TTC549 (cell line): Measurements from ENCODE around the gene OSBPL6.

Source experiments
- FAIRE-seq: peaks from 2 replicates; lab custom pipeline; 2012; peaks lifted over from hg19 to GRCh38; lab: Jason Lieb, UNC

Gene OSBPL6

GRCh38 chr2:178359192-178359912 lies 165.0 kb downstream of the OSBPL6 start:
- FAIRE-seq, result no peak

GRCh38 chr2:178361588-178361987 lies 167.3 kb downstream of the OSBPL6 start:
- FAIRE-seq, result no peak

- FAIRE-seq, result no peak
Measured at GRCh38 chr2:178363252-178363651, 168.9 kb downstream of the OSBPL6 start.

- no peak for FAIRE-seq
Measured at GRCh38 chr2:178365116-178365515, 170.8 kb downstream of the OSBPL6 start.

GRCh38 chr2:178366412-178366811 lies 172.1 kb downstream of the OSBPL6 start:
- FAIRE-seq, result no peak

- FAIRE-seq, result no peak
Measured at GRCh38 chr2:178367344-178367743, 173.0 kb downstream of the OSBPL6 start.

GRCh38 chr2:178374865-178375264 lies 180.6 kb downstream of the OSBPL6 start:
- no peak for FAIRE-seq

- no peak for FAIRE-seq
Measured at GRCh38 chr2:178377046-178377445, 182.7 kb downstream of the OSBPL6 start.

- FAIRE-seq, result no peak
Measured at GRCh38 chr2:178379162-178380004, 185.1 kb downstream of the OSBPL6 start.

GRCh38 chr2:178380763-178381162 lies 186.5 kb downstream of the OSBPL6 start:
- FAIRE-seq, result no peak

- FAIRE-seq, result no peak
Measured at GRCh38 chr2:178383718-178384117, 189.4 kb downstream of the OSBPL6 start.

GRCh38 chr2:178385595-178386148 lies 191.4 kb downstream of the OSBPL6 start:
- no peak for FAIRE-seq

GRCh38 chr2:178386986-178387597 lies 192.8 kb downstream of the OSBPL6 start:
- no peak for FAIRE-seq

GRCh38 chr2:178388287-178388686 lies 194.0 kb downstream of the OSBPL6 start:
- FAIRE-seq, result no peak

- FAIRE-seq, result no peak
Measured at GRCh38 chr2:178391701-178392100, 197.4 kb downstream of the OSBPL6 start.

GRCh38 chr2:178392215-178392614 lies 197.9 kb downstream of the OSBPL6 start:
- no peak for FAIRE-seq

GRCh38 chr2:178394859-178395258 lies 200.5 kb downstream of the OSBPL6 start:
- FAIRE-seq, result no peak

- no peak for FAIRE-seq
Measured at GRCh38 chr2:178395295-178395694, 201.0 kb downstream of the OSBPL6 start.

GRCh38 chr2:178395941-178396570 lies 201.7 kb downstream of the OSBPL6 start:
- no peak for FAIRE-seq

GRCh38 chr2:178397002-178397605 lies 202.8 kb downstream of the OSBPL6 start:
- FAIRE-seq, result peak; percentile 94

GRCh38 chr2:178401994-178402437 lies 207.7 kb downstream of the OSBPL6 start:
- FAIRE-seq, result no peak
